GM12878 (cell line): ENCODE results near the gene LSM6. TPM values are rescaled to one million over a fixed set of nuclear protein-coding genes. Genes with fewer than 3 reads are reported as not detected.

ENCODE experiments used
- ATAC-seq: fragments of 200-7000 bp; cut with Tn5 transposase; 3 replicates; pipeline ENCODE4 v1.9.1; 2020; ENCODE audit warnings: mild to moderate bottlenecking, moderate library complexity
- BruUV-seq: library from RNA; stranded (reverse); fragments of 400-500 nt; replicated peaks from 2 replicates; lab custom pipeline; 2021; lab: Mats Ljungman, UMichigan
- CTCF ChIA-PET: fragments of 300-600 bp; sonication (Branson Sonifier 250); formaldehyde crosslinking; extraction: SDS; loops from one replicate; lab custom pipeline; 2021; ENCODE audit warnings: inconsistent platforms; lab: Yijun Ruan, JAX
- POLR2A ChIA-PET: fragments of 350-600 bp; formaldehyde crosslinking; extraction: SDS; loops from one replicate; lab custom pipeline; 2021; ENCODE audit warnings: inconsistent platforms; lab: Charles Lee
- RAD21 ChIA-PET: fragments of 300-600 bp; sonication (Branson Sonifier 250); formaldehyde crosslinking; loops from one replicate; lab custom pipeline; 2023; ENCODE audit warnings: antibody characterized with exemption; ENCODE audit not compliant: unreplicated experiment; lab: Charles Lee
- SMC1A ChIA-PET: fragments of 300-600 bp; sonication (Branson Sonifier 250); formaldehyde crosslinking; loops from one replicate; lab custom pipeline; 2023; ENCODE audit not compliant: unreplicated experiment, uncharacterized antibody; lab: Charles Lee
- DNase-seq: peaks from one replicate; pipeline ENCODE4 v3.0.0-alpha.2; 2011; ENCODE audit warnings: low read depth, low spot score
- FAIRE-seq: peaks from 3 replicates; lab custom pipeline; 2011; peaks lifted over from hg19 to GRCh38; lab: Jason Lieb, UNC
- H2AFZ ChIP-seq: 2 replicates; pipeline ENCODE4 v1.6.0; 2011; ENCODE audit warnings: low read depth, low read length, control low read depth; ENCODE audit not compliant: control insufficient read depth
- H3K27ac ChIP-seq: 2 replicates; pipeline ENCODE4 v1.5.1; 2011; ENCODE audit warnings: control low read depth; ENCODE audit not compliant: control insufficient read depth, insufficient read depth
- H3K27me3 ChIP-seq, 2 experiments: replicated peaks in 1 of 2; 2 replicates each; pipeline versions ENCODE4 v1.6.0 to v1.6.1; 2011; ENCODE audit warnings: low read length in 1 of 2; ENCODE audit not compliant: control insufficient read depth in 2 of 2, insufficient read depth in 2 of 2
- H3K36me3 ChIP-seq, 2 experiments: 2 replicates each; pipeline ENCODE4 v1.5.1; 2011; ENCODE audit warnings: low read length in 1 of 2; ENCODE audit not compliant: control insufficient read depth in 2 of 2, insufficient read depth in 2 of 2
- H3K4me1 ChIP-seq: 2 replicates; pipeline ENCODE4 v1.6.1; 2011; ENCODE audit warnings: mild to moderate bottlenecking, low read length, moderate library complexity, mixed read lengths; ENCODE audit not compliant: control insufficient read depth, insufficient read depth
- H3K4me2 ChIP-seq: 2 replicates; pipeline ENCODE4 v1.6.0; 2011; ENCODE audit warnings: control low read depth; ENCODE audit not compliant: control insufficient read depth, insufficient read depth
- H3K4me3 ChIP-seq: fragments of 200-600 bp; sonication (generic); 2 replicates; pipeline ENCODE4 v1.5.1; 2016
- H3K79me2 ChIP-seq: 2 replicates; pipeline ENCODE4 v1.6.0; 2011; ENCODE audit warnings: low read length; ENCODE audit not compliant: control insufficient read depth, insufficient read depth
- H3K9ac ChIP-seq: 2 replicates; pipeline ENCODE4 v1.8.0; 2011; ENCODE audit warnings: low read length, control low read depth, mixed read lengths; ENCODE audit not compliant: control insufficient read depth, insufficient read depth
- H3K9me3 ChIP-seq: replicated peaks from 3 replicates; pipeline ENCODE4 v1.5.1; 2011; ENCODE audit warnings: mild to moderate bottlenecking, low read length; ENCODE audit not compliant: control insufficient read depth, insufficient read depth
- H4K20me1 ChIP-seq: 2 replicates; pipeline ENCODE4 v1.6.0; 2011; ENCODE audit not compliant: control insufficient read depth, insufficient read depth
- BMI1 ChIP-seq: fragments of 450-650 bp; IDR thresholded peaks from 2 replicates; pipeline ENCODE4 v1.6.1; 2016; ENCODE audit warnings: mild to moderate bottlenecking, moderate library complexity, borderline replicate concordance
- CEBPZ ChIP-seq: fragments of 150-350 bp; IDR thresholded peaks from 2 replicates; pipeline ENCODE4 v1.6.1; 2016; ENCODE audit warnings: low read depth, low read length
- CHD2 ChIP-seq: IDR thresholded peaks from 2 replicates; pipeline ENCODE4 v1.6.1; 2011; ENCODE audit warnings: low read depth, low read length, improper control_type of control experiment, borderline replicate concordance
- FOXK2 ChIP-seq: fragments of 450-650 bp; IDR thresholded peaks from 2 replicates; pipeline ENCODE4 v1.6.1; 2017; ENCODE audit warnings: mild to moderate bottlenecking, moderate library complexity
- GATAD2B ChIP-seq: fragments of 450-650 bp; conservative IDR thresholded peaks from 2 replicates; pipeline ENCODE4 v1.6.1; 2017; ENCODE audit warnings: low read depth, mild to moderate bottlenecking, moderate library complexity
- IKZF1 ChIP-seq: fragments of 450-650 bp; conservative IDR thresholded peaks from 2 replicates; pipeline ENCODE4 v1.6.1; 2017; ENCODE audit warnings: antibody characterized with exemption, mild to moderate bottlenecking
- KLF5 ChIP-seq: fragments of 450-650 bp; IDR thresholded peaks from 2 replicates; pipeline ENCODE4 v1.6.1; 2014; ENCODE audit warnings: mild to moderate bottlenecking; ENCODE audit not compliant: partially characterized antibody
- NFXL1 ChIP-seq: fragments of 450-650 bp; IDR thresholded peaks from 2 replicates; pipeline ENCODE4 v1.6.1; 2017; ENCODE audit warnings: antibody characterized with exemption, mild to moderate bottlenecking, borderline replicate concordance
- PAX5 ChIP-seq: IDR thresholded peaks from 2 replicates; pipeline ENCODE4 v1.6.1; 2011; ENCODE audit warnings: low read depth, low read length, borderline replicate concordance
- PAX8 ChIP-seq: fragments of 450-650 bp; IDR thresholded peaks from 2 replicates; pipeline ENCODE4 v1.6.1; 2017; ENCODE audit warnings: mild to moderate bottlenecking, moderate library complexity
- RAD51 ChIP-seq: fragments of 450-650 bp; IDR thresholded peaks from 2 replicates; pipeline ENCODE4 v1.6.1; 2016; ENCODE audit warnings: moderate library complexity, mild to moderate bottlenecking, inconsistent platforms
- RB1 ChIP-seq: fragments of 450-650 bp; formaldehyde crosslinking; IDR thresholded peaks from 2 replicates; pipeline ENCODE4 v1.6.1; 2017; ENCODE audit warnings: mild to moderate bottlenecking, borderline replicate concordance
- REST ChIP-seq: IDR thresholded peaks from 2 replicates; pipeline ENCODE4 v1.6.1; 2012; ENCODE audit warnings: mild to moderate bottlenecking, low read depth, low read length
- SMAD1 ChIP-seq: fragments of 450-650 bp; IDR thresholded peaks from 2 replicates; pipeline ENCODE4 v1.6.1; 2018; ENCODE audit warnings: mild to moderate bottlenecking, low read depth; ENCODE audit not compliant: partially characterized antibody
- STAT1 ChIP-seq: fragments of 450-650 bp; conservative IDR thresholded peaks from 2 replicates; pipeline ENCODE4 v1.6.1; 2014; ENCODE audit warnings: antibody characterized with exemption, mild to moderate bottlenecking
- TCF12 ChIP-seq: IDR thresholded peaks from 2 replicates; pipeline ENCODE4 v1.6.1; 2011; ENCODE audit warnings: low read depth, mild to moderate bottlenecking, low read length
- USF2 ChIP-seq: IDR thresholded peaks from 2 replicates; pipeline ENCODE4 v1.6.1; 2011; ENCODE audit warnings: low read depth, low read length, improper control_type of control experiment, borderline replicate concordance
- ZBED1 ChIP-seq: IDR thresholded peaks from 2 replicates; pipeline ENCODE4 v1.6.1; 2016; ENCODE audit warnings: borderline replicate concordance
- WGBS: methylation state at CpG from one replicate; pipeline ENCODE4 v1.1.6; 2016; ENCODE audit warnings: low lambda C conversion rate; ENCODE audit not compliant: insufficient replicate concordance, insufficient coverage; ENCODE audit errors: missing lambda C conversion rate; 5-methylcytosine and 5-hydroxymethylcytosine counted together
- in situ Hi-C: fragments of 300-500 bp; cut with MboI; formaldehyde crosslinking; loops from 9 replicates; pipeline ENCODE4 v1.14.3; 2018; ENCODE audit warnings: mixed read lengths
- intact Hi-C: fragments of 100-400 bp; cut with micrococcal nuclease; formaldehyde crosslinking; loops from one replicate; pipeline ENCODE4 v1.14.2; 2022; ENCODE audit not compliant: unreplicated experiment
- polyA plus RNA-seq, 11 experiments: library from polyadenylated mRNA; depleted of rRNA in 4 of 11; unstranded in 6 of 11; stranded (reverse) in 5 of 11; fragments of >200 nt; fragmentation: Nextera tagmentation in 4 of 11; fragmentation: Illumina TruSeq in 1 of 11; extraction: Ambion mirVana in 4 of 11; extraction: Trizol in 1 of 11; gene quantifications; 1 replicate in 1 of 11; 2 replicates in 10 of 11; pipeline versions ENCODE4 v1.2.1 to v1.2.3, GENCODE V29; 2011 to 2016; ENCODE audit warnings: inconsistent platforms in 2 of 11, missing spikeins in 2 of 11, low read depth in 1 of 11
- total RNA-seq, 4 experiments: library from RNA; depleted of rRNA in 3 of 4; stranded (reverse); fragments of >200 nt in 3 of 4; fragmentation: Illumina TruSeq in 1 of 4; extraction: Trizol in 1 of 4; gene quantifications; 2 replicates each; pipeline versions ENCODE4 v1.2.1 to v1.2.3, GENCODE V29; 2013 to 2021

The LSM6 gene
- total and polyA plus RNA-seq, 10 of the 15 experiments (the other 5 are each of a cell fraction or from before 2014, with no cell fraction given): 68.0 to 282 (median 229) TPM

- no peak for TF ChIP-seq REST
- no peak for TF ChIP-seq USF2
- no peak for TF ChIP-seq ZBED1
- TF ChIP-seq PAX5: no peak
- TF ChIP-seq KLF5: no peak
These were observed 35.9 kb downstream of the LSM6 start (continued) for GRCh38 chr4:146211440-146211839.

- CTCF ChIA-PET: no interaction called here
- intact Hi-C loops (no loop called here), in situ Hi-C loops (no loop called here)
- no peaks in the 10 kb centered on the region for H3K27me3 ChIP-seq
- RAD21 ChIA-PET: no interaction called here
- no TSS peak for BruUV-seq
- H3K4me1 ChIP-seq: no peaks in the 10 kb centered on the region
- H3K27ac ChIP-seq: no peak overlapping the region
- ATAC-seq: no peak
- no peaks in the 10 kb centered on the region for H3K36me3 ChIP-seq
- FAIRE-seq: no peak
- no peak overlapping the region for H2AFZ ChIP-seq
- DNase-seq: no peak
- no peaks in the 10 kb centered on the region for H3K9me3 ChIP-seq
- POLR2A ChIA-PET: no interaction called here
- 84% methylated on average over 9 of the region's 9 CpGs for WGBS
- H3K79me2 ChIP-seq: no peaks in the 10 kb centered on the region
- no peak overlapping the region for H3K4me3 ChIP-seq
- H4K20me1 ChIP-seq: no peaks in the 10 kb centered on the region
- no peak overlapping the region for H3K4me2 ChIP-seq
- no peak overlapping the region for H3K9ac ChIP-seq
- SMC1A ChIA-PET: interaction anchor here (0.7 kb wide), 1 partner anchor 53 kb away, joined by 3 read pairs; no protein-coding TSS in a partner anchor
- no peak for TF ChIP-seq SMAD1
- no peak for TF ChIP-seq TCF12
- TF ChIP-seq RB1: no peak
- no peak for TF ChIP-seq STAT1
- TF ChIP-seq BMI1: no peak
- TF ChIP-seq IKZF1: no peak
- TF ChIP-seq PAX8: no peak
- TF ChIP-seq GATAD2B: no peak
- TF ChIP-seq CHD2: no peak
- no peak for TF ChIP-seq FOXK2
- TF ChIP-seq CEBPZ: no peak
- no peak for TF ChIP-seq NFXL1
- no peak for TF ChIP-seq RAD51
These were observed 37.3 kb downstream of the LSM6 start for GRCh38 chr4:146212781-146213180.
